Caco-2 (cell line): Measurements from ENCODE around the gene HDAC9. TPM values are rescaled to one million over a fixed set of nuclear protein-coding genes. Genes with fewer than 3 reads are reported as not detected.

ENCODE experiments used
- BruUV-seq: library from RNA; stranded (reverse); fragments of 400-500 nt; replicated peaks from 2 replicates; lab custom pipeline; 2021; lab: Mats Ljungman, UMichigan
- CTCF ChIA-PET: fragments of 300-600 bp; sonication (Branson Sonifier 250); formaldehyde crosslinking; loops from one replicate; lab custom pipeline; 2022; ENCODE audit warnings: antibody characterized with exemption; lab: Charles Lee
- POLR2A ChIA-PET: fragments of 300-600 bp; sonication (Branson Sonifier 250); formaldehyde crosslinking; loops from one replicate; lab custom pipeline; 2022; ENCODE audit warnings: antibody characterized with exemption; lab: Charles Lee
- DNase-seq, 2 experiments: peaks; one replicate each; pipeline versions ENCODE4 v3.0.0 to v3.0.0-alpha.2; 2020 to 2022
- H3K27me3 ChIP-seq: replicated peaks from 2 replicates; pipeline ENCODE4 v1.6.0; 2011; ENCODE audit warnings: low read length; ENCODE audit not compliant: control insufficient read depth, insufficient read depth
- H3K36me3 ChIP-seq: 2 replicates; pipeline ENCODE4 v1.5.1; 2011; ENCODE audit warnings: low read length; ENCODE audit not compliant: control insufficient read depth, insufficient read depth
- H3K4me1 ChIP-seq: fragments of 250-450 bp; sonication (Bioruptor Pico); 2 replicates; pipeline ENCODE4 v1.5.1; 2020; ENCODE audit warnings: mild to moderate bottlenecking
- H3K4me3 ChIP-seq: 2 replicates; pipeline ENCODE4 v1.5.1; 2011; ENCODE audit warnings: low read depth, mild to moderate bottlenecking, control low read depth, low read length
- H3K9me3 ChIP-seq: fragments of 250-450 bp; sonication (Bioruptor Pico); 2 replicates; pipeline ENCODE4 v1.5.1; 2020; ENCODE audit warnings: mild to moderate bottlenecking, moderate library complexity
- H3K27ac Mint-ChIP-seq: one replicate; pipeline ENCODE4 v1.8.0; 2022; ENCODE audit warnings: mixed read lengths; ENCODE audit not compliant: unreplicated experiment
- H3K27me3 Mint-ChIP-seq: one replicate; pipeline ENCODE4 v1.8.0; 2022; ENCODE audit warnings: mixed read lengths; ENCODE audit not compliant: insufficient read depth, unreplicated experiment
- H3K36me3 Mint-ChIP-seq: one replicate; pipeline ENCODE4 v1.8.0; 2022; ENCODE audit warnings: mild to moderate bottlenecking, mixed read lengths; ENCODE audit not compliant: insufficient read depth, unreplicated experiment
- H3K4me1 Mint-ChIP-seq: one replicate; pipeline ENCODE4 v1.8.0; 2022; ENCODE audit warnings: low read depth, mixed read lengths; ENCODE audit not compliant: unreplicated experiment
- H3K4me3 Mint-ChIP-seq: one replicate; pipeline ENCODE4 v1.8.0; 2022; ENCODE audit warnings: mild to moderate bottlenecking, moderate library complexity, mixed read lengths; ENCODE audit not compliant: unreplicated experiment
- H3K9me3 Mint-ChIP-seq: one replicate; pipeline ENCODE4 v1.8.0; 2022; ENCODE audit warnings: mixed read lengths; ENCODE audit not compliant: unreplicated experiment
- CTCF ChIP-seq, 2 experiments: fragments of 200-600 bp in 1 of 2; IDR thresholded peaks; 1 replicate in 1 of 2; 2 replicates in 1 of 2; pipeline versions ENCODE4 v1.5.1 to v1.8.0; 2011 to 2022; ENCODE audit warnings: antibody characterized with exemption in 1 of 2, control low read depth in 1 of 2, inconsistent platforms in 1 of 2, low read depth in 1 of 2, low read length in 1 of 2, mild to moderate bottlenecking in 1 of 2, moderate library complexity in 1 of 2; ENCODE audit not compliant: insufficient read depth in 1 of 2, severe bottlenecking in 1 of 2, unreplicated experiment in 1 of 2
- intact Hi-C: fragments of 100-400 bp; cut with micrococcal nuclease; formaldehyde crosslinking; loops from one replicate; pipeline ENCODE4 v1.10.0; 2022; ENCODE audit not compliant: unreplicated experiment
- total RNA-seq: library from RNA; stranded (reverse); gene quantifications from 2 replicates; pipeline ENCODE4 v1.2.3, GENCODE V29; 2022

Gene HDAC9
- total RNA-seq, 1 experiment from 2014 or later: 0.27 TPM

- no peaks in the 10 kb centered on the region for H3K36me3 Mint-ChIP-seq
- no peaks in the 10 kb centered on the region for H3K9me3 Mint-ChIP-seq
These were observed 335.9 kb downstream of the HDAC9 start for GRCh38 chr7:18831419-18831818.

GRCh38 chr7:18831943-18832342 lies 336.4 kb downstream of the HDAC9 start:
- POLR2A ChIA-PET: no interaction called here
- TF ChIP-seq CTCF (IDR thresholded peaks at IDR 0.05; ENCODE audit: insufficient read depth in 1 of 2, low read depth in 1 of 2, low read length in 1 of 2, severe bottlenecking in 1 of 2, unreplicated experiment in 1 of 2): no peak

More at GRCh38 chr7:18831419-18831818, 335.9 kb downstream of the HDAC9 start:
- H3K4me3 Mint-ChIP-seq: no peak overlapping the region
- TF ChIP-seq CTCF (IDR thresholded peaks at IDR 0.05; ENCODE audit: insufficient read depth in 1 of 2, low read depth in 1 of 2, low read length in 1 of 2, severe bottlenecking in 1 of 2, unreplicated experiment in 1 of 2): no peak
- intact Hi-C loops: loop anchor here (10.0 kb wide), 1 partner anchor 57 kb away; no protein-coding TSS in a partner anchor
- peaks cover 3% of the 10 kb centered on the region for H3K27me3 Mint-ChIP-seq
- ChIA-PET POLR2A (no interaction called here), CTCF (no interaction called here)
- no peaks in the 10 kb centered on the region for H3K4me1 ChIP-seq
- H3K4me1 Mint-ChIP-seq: no peaks in the 10 kb centered on the region
- H3K4me3 ChIP-seq: no peak overlapping the region
- H3K36me3 ChIP-seq: no peaks in the 10 kb centered on the region
- no peaks in the 10 kb centered on the region for H3K9me3 ChIP-seq
- no peak overlapping the region for H3K27ac Mint-ChIP-seq
- H3K27me3 ChIP-seq: no peaks in the 10 kb centered on the region
- no TSS peak for BruUV-seq
- no peak for DNase-seq

GRCh38 chr7:18834577-18834976 lies 339.0 kb downstream of the HDAC9 start:
- no peaks in the 10 kb centered on the region for H3K27me3 ChIP-seq
- Mint-ChIP-seq H3K4me1 (no peaks in the 10 kb centered on the region), H3K4me3 (no peak overlapping the region), H3K9me3 (no peaks in the 10 kb centered on the region), H3K27me3 (peaks cover 3% of the 10 kb centered on the region), H3K36me3 (no peaks in the 10 kb centered on the region), H3K27ac (no peak overlapping the region)
- CTCF ChIA-PET: no interaction called here
- POLR2A ChIA-PET: no interaction called here
- no TSS peak for BruUV-seq
- H3K4me3 ChIP-seq: no peak overlapping the region
- no peak for DNase-seq
- H3K4me1 ChIP-seq: no peaks in the 10 kb centered on the region
- no peak for TF ChIP-seq CTCF (IDR thresholded peaks at IDR 0.05; ENCODE audit: insufficient read depth in 1 of 2, low read depth in 1 of 2, low read length in 1 of 2, severe bottlenecking in 1 of 2, unreplicated experiment in 1 of 2)
- no peaks in the 10 kb centered on the region for H3K9me3 ChIP-seq
- H3K36me3 ChIP-seq: no peaks in the 10 kb centered on the region
- intact Hi-C loops: loop anchor here (10.0 kb wide), 1 partner anchor 60 kb away; no protein-coding TSS in a partner anchor

More at GRCh38 chr7:18831943-18832342, 336.4 kb downstream of the HDAC9 start:
- H3K4me3 Mint-ChIP-seq: no peak overlapping the region
- Histone ChIP-seq H3K9me3 (no peaks in the 10 kb centered on the region), H3K36me3 (no peaks in the 10 kb centered on the region), H3K4me1 (no peaks in the 10 kb centered on the region), H3K4me3 (no peak overlapping the region), H3K27me3 (no peaks in the 10 kb centered on the region)
- CTCF ChIA-PET: no interaction called here
- no peaks in the 10 kb centered on the region for H3K9me3 Mint-ChIP-seq
- no peaks in the 10 kb centered on the region for H3K36me3 Mint-ChIP-seq
- no peak overlapping the region for H3K27ac Mint-ChIP-seq
- peaks cover 3% of the 10 kb centered on the region for H3K27me3 Mint-ChIP-seq
- no peak for DNase-seq
- H3K4me1 Mint-ChIP-seq: no peaks in the 10 kb centered on the region
- no TSS peak for BruUV-seq
- intact Hi-C loops: loop anchor here (10.0 kb wide), 1 partner anchor 57 kb away; no protein-coding TSS in a partner anchor
